IPS-18c (cell line): ENCODE results near the gene MARCKSL1.

ENCODE experiments used
- H3K4me3 ChIP-seq: 2 replicates; pipeline ENCODE4 v1.7.0; 2013; ENCODE audit warnings: low read depth, mild to moderate bottlenecking, low read length, moderate library complexity; ENCODE audit not compliant: insufficient read depth
- H3K9me3 ChIP-seq: one replicate; pipeline ENCODE4 v1.6.1; 2013; ENCODE audit warnings: mild to moderate bottlenecking, low read length, moderate library complexity; ENCODE audit not compliant: control insufficient read depth, insufficient read depth

MARCKSL1 gene

GRCh38 chr1:32337855-32338636, 2.0 kb upstream of the MARCKSL1 start:
- Histone ChIP-seq H3K9me3 (no peaks in the 10 kb centered on the region), H3K4me3 (no peak overlapping the region)

- Histone ChIP-seq H3K4me3 (no peak overlapping the region), H3K9me3 (no peaks in the 10 kb centered on the region)
Observed at GRCh38 chr1:32336963-32337675, 1.1 kb upstream of the MARCKSL1 start.

- H3K4me3 ChIP-seq = peak overlapping the region; percentile 86
- no peaks in the 10 kb centered on the region for H3K9me3 ChIP-seq
Observed at GRCh38 chr1:32336591-32336932, 529 bp upstream of the MARCKSL1 start.

- Histone ChIP-seq H3K9me3 (no peaks in the 10 kb centered on the region), H3K4me3 (peak overlapping the region; percentile 86)
Observed at GRCh38 chr1:32335535-32335789, 571 bp downstream of the MARCKSL1 start.

- Histone ChIP-seq H3K4me3 (peak overlapping the region; percentile 86), H3K9me3 (no peaks in the 10 kb centered on the region)
Observed at GRCh38 chr1:32334864-32335534, 1.0 kb downstream of the MARCKSL1 start.

- H3K4me3 ChIP-seq = peak overlapping the region; percentile 86
- no peaks in the 10 kb centered on the region for H3K9me3 ChIP-seq
Observed at GRCh38 chr1:32334274-32334861, 1.7 kb downstream of the MARCKSL1 start.

- H3K4me3 ChIP-seq = no peak overlapping the region; the same call in 1 of the 2 replicates
Observed at GRCh38 chr1:32333251-32333963, 2.6 kb downstream of the MARCKSL1 start.

GRCh38 chr1:32332290-32333079, 3.5 kb downstream of the MARCKSL1 start:
- no peaks in the 10 kb centered on the region for H3K9me3 ChIP-seq
- H3K4me3 ChIP-seq = no peak overlapping the region

More at GRCh38 chr1:32333251-32333963, 2.6 kb downstream of the MARCKSL1 start:
- H3K9me3 ChIP-seq = no peaks in the 10 kb centered on the region

GRCh38 chr1:32331549-32331948, 4.5 kb downstream of the MARCKSL1 start:
- Histone ChIP-seq H3K4me3 (no peak overlapping the region), H3K9me3 (no peaks in the 10 kb centered on the region)

GRCh38 chr1:32330558-32331151, 5.4 kb downstream of the MARCKSL1 start:
- Histone ChIP-seq H3K9me3 (no peaks in the 10 kb centered on the region), H3K4me3 (no peak overlapping the region)

- Histone ChIP-seq H3K9me3 (no peaks in the 10 kb centered on the region), H3K4me3 (no peak overlapping the region)
Observed at GRCh38 chr1:32329931-32330466, 6.0 kb downstream of the MARCKSL1 start.

GRCh38 chr1:32327204-32327603, 8.8 kb downstream of the MARCKSL1 start:
- Histone ChIP-seq H3K4me3 (no peak overlapping the region), H3K9me3 (no peaks in the 10 kb centered on the region)

GRCh38 chr1:32321712-32322291, 14.2 kb downstream of the MARCKSL1 start:
- H3K9me3 ChIP-seq = no peaks in the 10 kb centered on the region
- no peak overlapping the region for H3K4me3 ChIP-seq

GRCh38 chr1:32318127-32318869, 17.7 kb downstream of the MARCKSL1 start:
- H3K9me3 ChIP-seq = no peaks in the 10 kb centered on the region
- no peak overlapping the region for H3K4me3 ChIP-seq

GRCh38 chr1:32316903-32317277, 19.1 kb downstream of the MARCKSL1 start:
- H3K9me3 ChIP-seq = no peaks in the 10 kb centered on the region
- no peak overlapping the region for H3K4me3 ChIP-seq
